ENCODE results near the gene EPPIN.

- TF ChIP-seq CTCF (IDR thresholded peaks at IDR 0.05), result no peak
- no peak for TF ChIP-seq POLR2A (IDR thresholded peaks at IDR 0.05)
Observed at GRCh38 chr20:45495501-45495941, 51.7 kb downstream of the EPPIN start.

Measured in lower leg skin (tissue), 3 donors.